NCI-H524 treated with DMSO at 0.1 percent for 48 hours (cell line): Measurements from ENCODE around the gene ASB4.

Experiments
- DNase-seq: peaks from one replicate; lab custom pipeline; 2025; lab: John Stamatoyannopoulos, UW

ASB4 gene

DNA sequence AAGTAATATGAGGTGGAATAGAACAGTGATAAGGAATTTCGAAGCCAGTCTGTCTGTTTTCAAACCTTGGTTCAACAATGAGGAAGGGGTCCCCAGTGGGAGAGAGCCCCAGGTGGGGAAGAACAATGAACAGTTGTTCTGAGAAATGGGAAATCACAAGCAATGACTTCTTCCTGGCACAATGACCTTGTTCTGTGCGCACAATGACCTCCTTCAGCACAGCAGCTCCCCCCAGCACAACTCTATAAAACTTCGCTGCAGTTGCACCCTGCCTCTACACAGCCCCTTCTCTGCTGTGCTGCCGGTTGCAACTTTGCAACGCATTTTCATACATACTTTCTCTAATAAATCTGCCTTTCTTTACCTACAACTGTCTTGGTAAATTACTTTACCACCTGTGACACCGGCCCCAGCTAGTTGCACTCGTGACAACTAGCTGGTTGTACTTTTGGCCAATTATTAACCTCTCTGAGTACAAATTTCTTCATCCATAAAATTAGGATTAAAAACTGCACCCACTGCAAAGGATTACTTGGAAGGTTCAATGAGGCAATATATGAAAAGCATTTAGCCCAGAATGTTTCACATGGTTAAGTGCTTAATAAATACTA, 40.5 kb downstream of the ASB4 start:
- no peak for DNase-seq

DNA sequence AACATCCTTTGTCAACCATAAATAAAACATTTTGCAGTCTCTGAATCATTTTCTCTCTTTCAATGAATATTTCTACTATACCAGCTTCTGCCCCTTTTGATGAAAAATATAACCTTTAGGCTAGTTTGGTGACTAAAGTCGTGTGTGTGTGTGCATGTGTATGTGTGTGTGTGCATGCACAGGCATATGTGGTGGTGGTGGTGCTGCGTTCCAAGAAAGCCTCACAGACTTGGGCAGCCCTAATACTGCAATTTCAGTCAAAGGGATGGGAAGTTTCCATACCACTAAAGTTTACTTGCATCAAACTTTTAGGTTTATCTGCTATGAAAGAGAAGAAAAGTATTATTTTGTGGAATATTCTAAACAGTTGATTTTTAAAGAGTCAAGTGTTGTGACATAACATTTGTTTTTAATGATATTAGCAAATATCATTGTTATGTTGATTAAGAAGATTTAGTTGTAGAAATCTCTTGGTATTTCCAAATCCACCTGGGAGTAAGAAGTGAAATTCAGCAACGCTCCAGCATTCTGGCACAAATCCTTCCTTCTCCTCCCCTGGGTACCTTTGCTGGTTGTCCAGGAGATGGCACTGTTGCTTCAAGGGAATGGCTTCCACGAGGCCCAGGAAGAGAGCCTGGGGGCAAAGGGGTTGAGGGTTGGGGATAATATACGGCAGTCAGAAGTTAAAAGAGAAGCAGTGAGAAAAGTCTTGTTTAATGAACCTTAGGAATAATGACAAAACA, 41.5 kb downstream of the ASB4 start:
- no peak for DNase-seq

GRCh38 chr7:95527776-95528250, 42.1 kb downstream of the ASB4 start:
- DNase-seq: no peak

GRCh38 chr7:95529701-95530100, 44.0 kb downstream of the ASB4 start:
- no peak for DNase-seq

DNA sequence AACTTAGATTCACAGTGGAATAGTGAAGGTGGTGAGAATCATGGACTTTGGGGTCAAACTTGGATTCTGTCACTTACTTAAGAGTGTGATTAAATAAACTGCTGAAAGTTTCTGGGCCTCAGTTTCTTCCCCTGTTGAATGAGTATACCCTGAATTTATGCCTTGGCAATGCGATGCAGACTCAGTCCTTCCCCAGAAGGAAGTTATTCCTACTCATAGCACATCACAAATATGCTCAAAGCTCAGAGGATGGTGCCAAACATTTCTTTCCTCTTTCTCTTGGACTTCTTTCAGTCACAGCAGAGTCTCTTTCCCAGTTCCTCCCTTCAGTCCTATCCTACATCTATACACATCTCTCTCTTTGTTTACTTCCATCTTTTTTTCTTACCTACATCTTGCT, 45.1 kb downstream of the ASB4 start:
- no peak for DNase-seq

- no peak for DNase-seq
These were observed 46.0 kb downstream of the ASB4 start for GRCh38 chr7:95531605-95532219.

DNA sequence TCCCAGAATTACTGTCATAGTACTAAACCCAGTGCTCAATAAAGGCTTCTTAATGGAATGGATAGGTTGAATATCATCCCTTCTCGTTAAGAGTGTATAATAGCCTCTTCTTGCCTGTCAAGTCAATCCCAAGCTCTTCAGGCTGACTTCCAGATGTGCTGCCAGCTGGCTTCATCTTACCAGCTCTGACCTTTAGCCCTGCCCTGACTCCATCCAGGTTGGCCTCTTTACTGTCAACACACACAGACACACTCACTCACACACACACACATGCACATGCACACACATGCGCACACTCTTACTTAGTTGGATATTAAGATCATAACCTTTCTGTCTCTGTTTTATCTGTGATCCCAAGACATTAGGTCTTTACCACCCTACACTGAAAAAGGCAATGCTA, 49.1 kb downstream of the ASB4 start:
- DNase-seq: peak; percentile 87

DNA sequence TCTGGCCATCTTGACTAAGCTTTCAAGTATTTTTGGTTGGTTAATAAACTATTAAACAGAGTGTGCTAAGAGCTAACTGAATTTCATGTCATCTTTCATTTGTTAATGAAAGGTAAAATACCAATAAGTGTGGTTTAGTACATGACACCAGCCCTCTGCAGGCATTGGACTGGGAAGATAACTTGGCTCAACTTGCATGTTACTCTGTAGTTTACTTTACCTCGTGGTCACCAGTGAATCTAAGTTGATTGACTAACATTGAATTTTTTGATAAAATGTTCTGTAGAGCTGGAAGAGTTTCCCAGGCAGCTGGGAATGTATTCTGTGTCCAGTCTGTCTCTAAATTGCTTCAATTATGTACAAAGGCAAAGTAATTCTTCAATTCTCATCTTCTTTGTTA, 49.9 kb downstream of the ASB4 start:
- no peak for DNase-seq

GRCh38 chr7:95536656-95537311, 51.0 kb downstream of the ASB4 start:
- DNase-seq: no peak

GRCh38 chr7:95537468-95537867, 51.7 kb downstream of the ASB4 start:
- no peak for DNase-seq

DNA sequence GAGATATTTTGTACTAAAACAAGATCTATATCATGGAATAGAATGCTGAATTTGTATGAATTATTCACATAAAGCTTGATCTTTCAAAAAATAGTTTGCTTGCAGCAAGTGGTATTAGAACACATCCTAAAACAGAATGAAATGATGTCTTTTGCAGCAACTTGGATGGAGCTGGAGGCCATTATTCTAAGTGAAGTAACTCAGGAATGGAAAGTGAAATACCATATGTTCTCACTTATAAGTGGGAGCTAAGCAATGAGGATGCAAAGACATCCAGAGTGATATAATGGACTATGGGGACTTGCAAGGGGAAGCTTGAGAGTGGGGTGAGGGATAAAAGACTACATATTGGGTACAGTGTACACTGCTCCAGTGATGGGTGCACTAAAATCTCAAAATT, 53.7 kb downstream of the ASB4 start:
- DNase-seq: no peak

DNA sequence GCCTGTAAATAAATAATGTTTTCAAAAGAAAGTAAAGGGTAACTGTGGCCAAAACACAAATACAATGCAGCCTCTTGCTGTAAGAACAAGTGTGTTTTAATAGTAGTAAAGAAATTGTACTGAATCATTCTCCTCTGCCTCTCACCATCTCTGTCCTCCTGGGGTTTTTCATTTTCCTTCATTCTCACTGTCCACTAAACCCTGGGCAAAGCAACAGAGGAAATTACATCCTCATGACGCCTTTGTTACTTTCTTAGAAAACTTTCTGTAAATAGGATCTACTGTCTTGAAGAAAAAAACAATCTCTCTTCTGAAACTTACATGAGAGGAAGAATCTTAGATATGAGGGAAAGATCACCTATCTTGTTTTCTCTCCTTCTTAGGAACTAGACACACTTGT, 54.6 kb downstream of the ASB4 start:
- DNase-seq: no peak

- no peak for DNase-seq
These were observed 57.6 kb downstream of the ASB4 start for GRCh38 chr7:95543312-95543711.

DNA sequence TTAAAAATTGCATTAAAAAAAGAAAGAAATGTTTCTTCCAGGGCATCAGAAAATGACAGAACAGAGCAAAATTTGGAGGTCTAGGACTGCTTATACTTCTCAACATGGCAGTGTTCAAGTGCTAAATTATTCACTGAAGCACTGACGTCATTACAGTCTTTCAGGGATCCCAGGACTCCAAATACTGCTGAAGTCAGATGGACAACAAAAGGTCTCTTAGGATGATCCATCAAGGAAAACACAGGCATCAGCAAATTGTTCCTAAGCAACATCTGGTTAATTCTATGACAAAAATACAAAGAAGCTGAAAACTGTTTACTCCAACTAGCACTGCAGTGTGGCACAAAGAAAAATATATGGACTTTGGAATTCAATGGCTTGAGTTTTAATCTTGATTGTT, 58.4 kb downstream of the ASB4 start:
- DNase-seq: no peak

GRCh38 chr7:95545007-95545615, 59.4 kb downstream of the ASB4 start:
- no peak for DNase-seq

DNA sequence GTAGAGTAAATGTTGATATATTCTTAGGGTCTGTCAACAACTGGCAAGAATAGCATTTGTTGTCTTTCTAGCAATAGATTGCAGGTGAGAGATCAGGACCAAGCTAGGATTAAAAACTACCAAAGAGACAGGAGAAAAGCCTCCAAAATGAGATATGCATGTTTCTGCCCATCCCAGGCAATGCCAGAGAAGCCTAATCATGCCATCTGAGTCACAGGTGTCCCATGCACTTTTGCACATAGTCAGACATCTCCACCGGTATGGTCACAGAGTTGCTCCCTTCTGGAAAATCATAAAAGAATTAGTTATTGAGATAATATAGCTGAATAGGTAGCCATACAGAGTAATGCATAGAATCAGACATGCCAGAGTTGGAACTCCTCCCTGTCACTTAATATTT, 59.9 kb downstream of the ASB4 start:
- DNase-seq: no peak

GRCh38 chr7:95546647-95547046, 60.9 kb downstream of the ASB4 start:
- DNase-seq: no peak

- no peak for DNase-seq
These were observed 61.9 kb downstream of the ASB4 start for GRCh38 chr7:95547361-95548348.

GRCh38 chr7:95549818-95550529, 64.2 kb downstream of the ASB4 start:
- DNase-seq: no peak

DNA sequence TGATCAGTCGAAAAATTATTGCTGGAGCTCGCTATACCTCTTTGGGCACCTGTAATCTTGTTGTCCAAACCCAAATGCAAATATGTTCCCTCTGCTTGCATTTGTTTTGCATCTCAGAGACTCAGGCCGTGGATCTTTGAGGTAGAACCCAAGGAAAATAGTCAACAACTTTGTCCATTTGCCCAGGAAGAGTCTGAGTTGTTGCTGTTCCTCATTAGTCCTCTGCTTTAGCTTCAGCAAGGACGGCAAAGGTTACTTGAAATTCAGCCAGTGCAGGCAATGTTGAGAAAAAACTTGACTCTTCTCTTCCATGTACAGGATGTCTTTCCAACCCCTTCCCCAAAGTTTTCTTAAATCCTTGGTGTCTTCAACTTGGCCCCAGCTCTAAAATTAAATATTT, 64.8 kb downstream of the ASB4 start:
- no peak for DNase-seq
